MCF 10A (cell line): ENCODE results near the gene NUP98. TPM values are rescaled to one million over a fixed set of nuclear protein-coding genes. Genes with fewer than 3 reads are reported as not detected.
A peak's percentile ranks its signal among the peaks of the same experiment; 100 is the strongest.

ENCODE experiments used
- BruUV-seq: library from RNA; stranded (reverse); fragments of 400-500 nt; replicated peaks from 2 replicates; lab custom pipeline; 2021; lab: Mats Ljungman, UMichigan
- CTCF ChIA-PET: fragments of 300-600 bp; sonication (Branson Sonifier 250); formaldehyde crosslinking; extraction: SDS; loops from one replicate; lab custom pipeline; 2021; ENCODE audit warnings: antibody characterized with exemption, inconsistent platforms; lab: Yijun Ruan, JAX
- POLR2A ChIA-PET: fragments of 300-600, 350-650 bp; sonication (Branson Sonifier 250); formaldehyde crosslinking; extraction: SDS; loops from one replicate; lab custom pipeline; 2020; ENCODE audit warnings: antibody characterized with exemption, inconsistent platforms; lab: Yijun Ruan, JAX
- DNase-seq: peaks from one replicate; pipeline ENCODE4 v3.0.0-alpha.2; 2018; ENCODE audit not compliant: unreplicated experiment
- H3K27ac Mint-ChIP-seq: one replicate; pipeline ENCODE4 v1.8.0; 2022; ENCODE audit warnings: mild to moderate bottlenecking, low read depth, mixed read lengths; ENCODE audit not compliant: unreplicated experiment
- H3K27me3 Mint-ChIP-seq: one replicate; pipeline ENCODE4 v1.8.0; 2022; ENCODE audit warnings: mixed read lengths; ENCODE audit not compliant: insufficient read depth, unreplicated experiment
- H3K36me3 Mint-ChIP-seq: one replicate; pipeline ENCODE4 v1.8.0; 2022; ENCODE audit warnings: mild to moderate bottlenecking, moderate library complexity, mixed read lengths; ENCODE audit not compliant: insufficient read depth, unreplicated experiment
- H3K4me1 Mint-ChIP-seq: one replicate; pipeline ENCODE4 v1.8.0; 2022; ENCODE audit warnings: mixed read lengths; ENCODE audit not compliant: insufficient read depth, unreplicated experiment
- H3K4me3 Mint-ChIP-seq: one replicate; pipeline ENCODE4 v1.8.0; 2022; ENCODE audit warnings: mild to moderate bottlenecking, moderate library complexity, mixed read lengths; ENCODE audit not compliant: unreplicated experiment
- H3K9me3 Mint-ChIP-seq: one replicate; pipeline ENCODE4 v1.8.0; 2022; ENCODE audit warnings: mixed read lengths; ENCODE audit not compliant: unreplicated experiment
- intact Hi-C: fragments of 100-400 bp; cut with micrococcal nuclease; formaldehyde crosslinking; loops from 2 replicates; pipeline ENCODE4 v1.14.1; 2022
- total RNA-seq: library from RNA; stranded (reverse); gene quantifications from 2 replicates; pipeline ENCODE4 v1.2.3, GENCODE V29; 2022
- TF ChIP-seq, protein P1 (sequence below): fragments of 200-600 bp; IDR thresholded peaks from one replicate; pipeline ENCODE4 v1.8.0; 2022; ENCODE audit warnings: antibody characterized with exemption, mild to moderate bottlenecking; ENCODE audit not compliant: unreplicated experiment

Gene NUP98
- total RNA-seq, 1 experiment from 2014 or later = 83.7 TPM

- no peaks in the 10 kb centered on the region for H3K9me3 Mint-ChIP-seq
- H3K4me1 Mint-ChIP-seq = no peaks in the 10 kb centered on the region
- ChIA-PET CTCF (interaction anchor here (0.5 to 1.4 kb wide), 6 partner anchors 9 to 163 kb away, joined by 3 to 6 read pairs (median 3); no protein-coding TSS in a partner anchor), POLR2A (interaction anchor here (1.2 kb wide), 1 partner anchor 36 kb away, joined by 3 read pairs; no protein-coding TSS in a partner anchor)
- no peak overlapping the region for H3K27ac Mint-ChIP-seq
- intact Hi-C loops = no loop called here
- peaks cover 69% of the 10 kb centered on the region for H3K36me3 Mint-ChIP-seq
- H3K27me3 Mint-ChIP-seq = no peaks in the 10 kb centered on the region
- no TSS peak for BruUV-seq
- H3K4me3 Mint-ChIP-seq = no peak overlapping the region
- TF ChIP-seq, protein P1, sequence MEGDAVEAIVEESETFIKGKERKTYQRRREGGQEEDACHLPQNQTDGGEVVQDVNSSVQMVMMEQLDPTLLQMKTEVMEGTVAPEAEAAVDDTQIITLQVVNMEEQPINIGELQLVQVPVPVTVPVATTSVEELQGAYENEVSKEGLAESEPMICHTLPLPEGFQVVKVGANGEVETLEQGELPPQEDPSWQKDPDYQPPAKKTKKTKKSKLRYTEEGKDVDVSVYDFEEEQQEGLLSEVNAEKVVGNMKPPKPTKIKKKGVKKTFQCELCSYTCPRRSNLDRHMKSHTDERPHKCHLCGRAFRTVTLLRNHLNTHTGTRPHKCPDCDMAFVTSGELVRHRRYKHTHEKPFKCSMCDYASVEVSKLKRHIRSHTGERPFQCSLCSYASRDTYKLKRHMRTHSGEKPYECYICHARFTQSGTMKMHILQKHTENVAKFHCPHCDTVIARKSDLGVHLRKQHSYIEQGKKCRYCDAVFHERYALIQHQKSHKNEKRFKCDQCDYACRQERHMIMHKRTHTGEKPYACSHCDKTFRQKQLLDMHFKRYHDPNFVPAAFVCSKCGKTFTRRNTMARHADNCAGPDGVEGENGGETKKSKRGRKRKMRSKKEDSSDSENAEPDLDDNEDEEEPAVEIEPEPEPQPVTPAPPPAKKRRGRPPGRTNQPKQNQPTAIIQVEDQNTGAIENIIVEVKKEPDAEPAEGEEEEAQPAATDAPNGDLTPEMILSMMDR = no peak
- peak; percentile 59 for DNase-seq
Observed at GRCh38 chr11:3674189-3674588, 123.2 kb downstream of the NUP98 start.

- Mint-ChIP-seq H3K36me3 (peaks cover 68% of the 10 kb centered on the region), H3K4me1 (no peaks in the 10 kb centered on the region), H3K9me3 (no peaks in the 10 kb centered on the region), H3K27ac (no peak within 1 kb of the TSS), H3K4me3 (no peak within 1 kb of the TSS), H3K27me3 (no peaks in the 10 kb centered on the region)
- DNase-seq = no peak
- intact Hi-C loops = no loop called here
- no TSS peak for BruUV-seq
- TF ChIP-seq, protein P1 = no peak
- ChIA-PET POLR2A (no interaction called here), CTCF (interaction anchor here (0.7 kb wide), 1 partner anchor 137 kb away, joined by 3 read pairs; the partner anchor contains the start of gene PGAP2)
Observed at GRCh38 chr11:3671334-3672254, 125.8 kb downstream of the NUP98 start, which contains the start of gene CHRNA10. CHRNA10 (minus strand) TSS chr11:3671384; CDS start chr11:3671312, 72 bp downstream.

GRCh38 chr11:3669742-3670183 lies 127.6 kb downstream of the NUP98 start:
- no peak for DNase-seq
- no peaks in the 10 kb centered on the region for H3K27me3 Mint-ChIP-seq
- CTCF ChIA-PET = no interaction called here
- intact Hi-C loops = no loop called here
- no peaks in the 10 kb centered on the region for H3K9me3 Mint-ChIP-seq
- H3K36me3 Mint-ChIP-seq = peaks cover 54% of the 10 kb centered on the region
- POLR2A ChIA-PET = no interaction called here
- BruUV-seq = no TSS peak
- no peaks in the 10 kb centered on the region for H3K4me1 Mint-ChIP-seq
- H3K27ac Mint-ChIP-seq = no peak overlapping the region
- no peak overlapping the region for H3K4me3 Mint-ChIP-seq
- TF ChIP-seq, protein P1 = no peak

- ChIA-PET CTCF (no interaction called here), POLR2A (no interaction called here)
- H3K9me3 Mint-ChIP-seq = no peaks in the 10 kb centered on the region
- intact Hi-C loops = no loop called here
- no peaks in the 10 kb centered on the region for H3K4me1 Mint-ChIP-seq
- H3K4me3 Mint-ChIP-seq = no peak overlapping the region
- TF ChIP-seq, protein P1 = no peak
- H3K36me3 Mint-ChIP-seq = peaks cover 48% of the 10 kb centered on the region
- H3K27me3 Mint-ChIP-seq = no peaks in the 10 kb centered on the region
- no TSS peak for BruUV-seq
- DNase-seq = no peak
- H3K27ac Mint-ChIP-seq = no peak overlapping the region
Observed at GRCh38 chr11:3669128-3669527, 128.2 kb downstream of the NUP98 start.
